Endothelial cell of umbilical vein (primary cell): ENCODE results near the gene N4BP3.

Experiments used
- CTCF ChIP-seq, 2 donors: IDR thresholded peaks; 1 replicate in 1 of 2; 2 replicates in 1 of 2; pipeline ENCODE4 v1.5.1; 2011; ENCODE audit warnings: low read length in 2 of 2, mild to moderate bottlenecking in 2 of 2, moderate library complexity in 2 of 2, control low read depth in 1 of 2, inconsistent platforms in 1 of 2, low read depth in 1 of 2; ENCODE audit not compliant: insufficient read depth in 1 of 2; ENCODE audit errors: extremely low read depth in 1 of 2
- EZH2 ChIP-seq: IDR thresholded peaks from 2 replicates; pipeline ENCODE4 v1.6.1; 2012; ENCODE audit warnings: borderline replicate concordance, low read depth, mild to moderate bottlenecking, moderate library complexity, low read length, inconsistent platforms; ENCODE audit not compliant: severe bottlenecking
- GATA2 ChIP-seq: IDR thresholded peaks from 2 replicates; pipeline ENCODE4 v1.7.0; 2011; ENCODE audit warnings: low read depth, mild to moderate bottlenecking, moderate library complexity, mixed read lengths, low read length; ENCODE audit not compliant: insufficient read length, insufficient read depth
- JUN ChIP-seq: IDR thresholded peaks from 2 replicates; pipeline ENCODE4 v1.6.1; 2011; ENCODE audit warnings: borderline replicate concordance, low read depth; ENCODE audit not compliant: insufficient read length, insufficient read depth
- MAX ChIP-seq: IDR thresholded peaks from 2 replicates; pipeline ENCODE4 v1.6.1; 2011; ENCODE audit not compliant: insufficient read depth, insufficient read length
- MYC ChIP-seq: IDR thresholded peaks from one replicate; pipeline ENCODE4 v1.6.1; 2011; ENCODE audit warnings: mild to moderate bottlenecking, low read depth, low read length
- POLR2A ChIP-seq: IDR thresholded peaks from 2 replicates; pipeline ENCODE4 v1.6.1; 2012; ENCODE audit warnings: low read depth, mild to moderate bottlenecking, control low read depth, low read length
- POLR2AphosphoS5 ChIP-seq: IDR thresholded peaks from 2 replicates; pipeline ENCODE4 v1.6.1; 2012; ENCODE audit warnings: low read depth, mild to moderate bottlenecking, control low read depth, low read length, moderate library complexity; ENCODE audit not compliant: insufficient read depth

GRCh38 chr5:178163772-178164735 lies 50.7 kb downstream of the N4BP3 start:
- TF ChIP-seq CTCF (IDR thresholded peaks at IDR 0.05; ENCODE audit: extremely low read depth in 1 of 2, insufficient read depth in 1 of 2, low read depth in 1 of 2, low read length in 2 of 2) (peak; percentile 95 to 99), POLR2AphosphoS5 (no peak), MAX (no peak), POLR2A (no peak), EZH2 (no peak), GATA2 (no peak), MYC (no peak), JUN (no peak)
